Mucosa of stomach (tissue), 1 donor: Measurements from ENCODE around the gene LRRC40.
"Not testable (repeated sequence)": the region's sequence is repeated elsewhere in the genome, so short reads cannot be mapped to it uniquely, and the experiment has no call there.

ENCODE experiments used
- H3K27me3 ChIP-seq: one replicate; pipeline ENCODE4 v1.7.0; 2013; ENCODE audit warnings: mild to moderate bottlenecking, low read length; ENCODE audit not compliant: control insufficient read depth, insufficient read depth
- H3K36me3 ChIP-seq: one replicate; pipeline ENCODE4 v1.7.0; 2013; ENCODE audit warnings: low read length; ENCODE audit not compliant: control insufficient read depth, insufficient read depth
- H3K4me1 ChIP-seq: one replicate; pipeline ENCODE4 v1.7.0; 2013; ENCODE audit warnings: mild to moderate bottlenecking, low read length; ENCODE audit not compliant: control insufficient read depth, insufficient read depth
- H3K4me3 ChIP-seq: one replicate; pipeline ENCODE4 v1.7.0; 2013; ENCODE audit warnings: low read length
- H3K9ac ChIP-seq: one replicate; pipeline ENCODE4 v1.7.0; 2013; ENCODE audit warnings: mild to moderate bottlenecking, low read length, moderate library complexity
- H3K9me3 ChIP-seq: one replicate; pipeline ENCODE4 v1.7.0; 2013; ENCODE audit warnings: mild to moderate bottlenecking, low read length, moderate library complexity; ENCODE audit not compliant: control insufficient read depth
- donor health status: Pancreatic carcinoma.

LRRC40 gene

DNA sequence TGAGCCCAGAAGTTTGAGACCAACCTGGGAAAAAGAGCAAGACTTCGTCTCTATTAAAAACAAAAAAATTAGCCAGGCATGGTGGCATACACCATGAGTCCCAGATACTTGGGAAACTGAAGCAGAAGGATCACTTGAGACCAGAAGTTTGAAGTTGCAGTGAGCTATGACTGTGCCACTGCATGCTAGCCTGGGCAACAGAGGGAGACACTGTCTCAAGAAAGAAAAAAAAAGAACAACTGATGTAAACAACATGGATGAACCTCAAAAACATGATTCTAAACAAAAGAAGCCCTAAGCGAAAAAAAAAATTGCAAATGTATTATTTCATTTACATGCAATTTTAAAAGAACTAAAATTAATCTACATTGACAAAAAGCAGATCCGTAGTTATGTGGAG is 9.0 kb downstream of the LRRC40 start:
- no peaks in the 10 kb centered on the region for H3K36me3 ChIP-seq
- H3K4me1 ChIP-seq, result no peaks in the 10 kb centered on the region
- H3K27me3 ChIP-seq, result no peaks in the 10 kb centered on the region
- H3K4me3 ChIP-seq, result no peak overlapping the region
- H3K9me3 ChIP-seq, result no peaks in the 10 kb centered on the region
- no peak overlapping the region for H3K9ac ChIP-seq

DNA sequence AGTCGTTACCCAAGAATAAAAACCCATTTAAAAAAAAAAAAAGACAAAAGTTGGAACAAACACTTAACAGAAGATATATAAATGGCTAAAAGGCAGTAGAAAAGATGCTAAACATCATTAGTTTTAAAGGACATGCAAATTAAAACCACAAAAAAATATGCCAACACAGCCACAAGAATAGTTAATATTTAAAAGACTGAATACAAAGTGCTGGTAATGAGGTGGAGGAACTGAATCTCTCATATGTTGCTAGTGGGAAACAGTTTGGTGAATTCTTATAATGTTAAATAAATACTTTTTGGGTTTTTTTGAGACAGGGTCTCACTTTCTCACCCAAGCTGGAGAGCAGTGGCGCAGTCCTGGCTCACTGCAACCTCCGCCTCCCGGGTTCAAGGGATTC is 10.0 kb downstream of the LRRC40 start:
- Histone ChIP-seq H3K4me1 (no peaks in the 10 kb centered on the region), H3K4me3 (no peak overlapping the region), H3K27me3 (no peaks in the 10 kb centered on the region), H3K9ac (no peak overlapping the region), H3K9me3 (no peaks in the 10 kb centered on the region), H3K36me3 (no peaks in the 10 kb centered on the region)

DNA sequence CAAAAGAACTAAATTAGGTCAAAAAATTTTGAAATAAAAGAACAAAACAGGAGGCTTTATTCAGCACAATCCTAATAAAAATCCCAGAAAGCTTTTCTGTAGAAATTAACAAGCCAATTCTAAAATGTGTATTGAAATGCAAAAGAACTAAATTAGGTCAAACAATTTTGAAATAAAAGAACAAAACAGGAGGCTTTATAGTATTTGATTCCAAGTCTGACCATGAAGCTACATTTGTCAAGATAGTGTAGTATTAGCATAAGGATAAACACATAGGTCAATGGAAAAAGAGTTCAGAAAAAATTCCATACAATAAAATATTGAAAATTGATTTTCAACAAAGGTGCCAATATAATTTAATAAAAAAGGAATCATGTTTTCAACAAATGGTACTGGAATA is 10.8 kb downstream of the LRRC40 start:
- Histone ChIP-seq H3K4me3 (no peak overlapping the region), H3K36me3 (no peaks in the 10 kb centered on the region), H3K9ac (no peak overlapping the region), H3K9me3 (no peaks in the 10 kb centered on the region), H3K27me3 (no peaks in the 10 kb centered on the region), H3K4me1 (no peaks in the 10 kb centered on the region)

DNA sequence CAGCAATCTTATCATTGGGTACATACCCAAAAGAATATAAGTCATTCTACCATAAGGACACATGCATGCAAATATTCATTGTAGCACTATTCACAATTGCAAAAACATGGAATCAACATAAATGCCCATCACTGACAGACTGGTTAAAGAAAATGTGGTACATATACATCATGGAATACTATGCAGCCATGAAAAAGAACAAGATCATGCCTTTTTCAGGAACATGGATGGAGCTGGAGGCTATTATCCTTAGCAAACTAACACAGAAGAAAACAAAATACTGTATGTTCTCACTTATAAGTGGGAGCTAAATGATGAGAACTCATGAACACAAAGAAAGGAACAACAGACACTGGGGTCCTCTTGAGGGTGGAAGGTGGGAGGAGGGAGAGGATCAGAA is 12.9 kb downstream of the LRRC40 start:
- H3K4me3 ChIP-seq, H3K9me3 ChIP-seq, H3K9ac ChIP-seq, H3K4me1 ChIP-seq, H3K36me3 ChIP-seq, H3K27me3 ChIP-seq: not testable (repeated sequence)

DNA sequence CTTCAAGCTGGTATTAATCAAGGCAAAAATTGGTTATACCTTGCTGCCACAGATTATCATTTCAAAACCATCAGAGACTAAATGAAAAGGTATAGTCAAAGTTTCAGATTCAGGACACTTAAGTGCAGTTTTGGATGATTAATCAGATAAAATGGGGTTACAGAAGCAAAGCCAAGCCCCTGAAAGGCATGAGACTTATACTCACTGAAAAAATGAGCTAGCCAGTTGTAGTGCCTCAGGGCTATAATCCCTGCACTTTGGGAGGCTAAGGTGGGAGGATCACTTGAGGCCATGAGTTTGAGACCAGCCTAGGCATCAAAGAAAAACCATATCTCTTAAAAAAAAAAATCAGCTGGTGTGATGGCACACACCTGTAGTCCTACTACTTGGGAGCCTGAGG is 15.2 kb downstream of the LRRC40 start:
- Histone ChIP-seq H3K4me1 (no peaks in the 10 kb centered on the region), H3K9me3 (no peaks in the 10 kb centered on the region), H3K36me3 (no peaks in the 10 kb centered on the region), H3K4me3 (no peak overlapping the region), H3K27me3 (no peaks in the 10 kb centered on the region), H3K9ac (no peak overlapping the region)

DNA sequence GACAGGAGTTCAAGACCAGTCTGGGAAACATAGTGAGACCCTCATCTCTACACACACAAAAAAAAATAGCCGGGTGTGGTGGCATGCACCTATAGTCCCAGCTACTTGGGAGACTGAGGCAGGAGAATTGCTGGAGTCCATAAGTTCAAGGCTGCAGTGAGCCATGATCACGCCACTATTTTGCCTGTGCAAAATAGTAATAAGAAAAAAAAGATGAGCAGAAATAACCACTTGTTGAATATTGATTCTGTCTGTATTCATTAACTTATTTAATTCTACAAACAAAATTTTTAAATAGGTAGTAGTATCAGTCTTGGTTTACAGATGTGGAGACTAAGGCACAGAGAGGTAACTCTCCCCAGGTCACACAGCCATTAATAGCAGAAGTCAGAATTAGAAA is 16.9 kb downstream of the LRRC40 start:
- no peaks in the 10 kb centered on the region for H3K4me1 ChIP-seq
- H3K36me3 ChIP-seq, result no peaks in the 10 kb centered on the region
- no peak overlapping the region for H3K9ac ChIP-seq
- H3K27me3 ChIP-seq, result no peaks in the 10 kb centered on the region
- no peak overlapping the region for H3K4me3 ChIP-seq
- H3K9me3 ChIP-seq, result no peaks in the 10 kb centered on the region

DNA sequence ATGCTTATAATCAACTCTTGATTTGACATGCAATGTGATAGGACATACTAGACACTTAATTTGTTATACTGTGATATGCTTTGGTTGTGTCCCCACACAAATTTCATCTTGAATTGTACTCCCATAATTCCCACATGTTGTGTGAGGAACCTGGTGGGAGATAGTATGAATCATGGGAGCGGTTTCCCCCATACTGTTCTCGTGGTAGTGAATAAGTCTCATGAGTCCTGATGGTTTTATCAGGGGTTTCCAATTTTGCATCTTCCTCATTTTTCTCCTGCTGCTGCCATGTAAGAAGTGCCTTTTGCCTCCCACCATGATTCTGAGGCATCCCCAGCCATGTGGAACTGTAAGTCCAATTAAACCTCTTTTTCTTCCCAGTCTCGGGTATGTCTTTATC is 20.2 kb downstream of the LRRC40 start:
- not testable (repeated sequence) for H3K9ac ChIP-seq, H3K4me3 ChIP-seq, H3K4me1 ChIP-seq, H3K36me3 ChIP-seq, H3K9me3 ChIP-seq, H3K27me3 ChIP-seq

DNA sequence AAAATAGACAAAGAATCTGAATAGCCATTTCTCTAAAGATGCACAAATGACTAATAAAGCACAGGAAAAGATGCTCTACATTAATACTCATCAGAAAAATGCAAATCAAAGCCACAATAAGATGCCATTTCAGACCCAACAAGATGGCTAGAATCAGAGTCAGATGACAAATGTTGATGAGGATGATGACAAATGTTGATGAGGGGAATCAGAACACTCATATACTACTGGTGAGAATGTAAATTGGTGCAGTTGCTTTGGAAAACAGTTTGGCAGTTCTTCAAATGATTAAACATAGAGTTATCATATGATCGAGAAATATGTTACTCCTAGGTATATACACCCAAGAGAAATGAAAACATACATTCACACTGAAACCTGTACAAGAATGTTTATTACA is 33.9 kb downstream of the LRRC40 start:
- H3K36me3 ChIP-seq, result no peaks in the 10 kb centered on the region
- H3K9ac ChIP-seq, result no peak overlapping the region
- H3K4me3 ChIP-seq, result no peak overlapping the region
- H3K9me3 ChIP-seq, result no peaks in the 10 kb centered on the region
- no peaks in the 10 kb centered on the region for H3K27me3 ChIP-seq
- H3K4me1 ChIP-seq, result no peaks in the 10 kb centered on the region

DNA sequence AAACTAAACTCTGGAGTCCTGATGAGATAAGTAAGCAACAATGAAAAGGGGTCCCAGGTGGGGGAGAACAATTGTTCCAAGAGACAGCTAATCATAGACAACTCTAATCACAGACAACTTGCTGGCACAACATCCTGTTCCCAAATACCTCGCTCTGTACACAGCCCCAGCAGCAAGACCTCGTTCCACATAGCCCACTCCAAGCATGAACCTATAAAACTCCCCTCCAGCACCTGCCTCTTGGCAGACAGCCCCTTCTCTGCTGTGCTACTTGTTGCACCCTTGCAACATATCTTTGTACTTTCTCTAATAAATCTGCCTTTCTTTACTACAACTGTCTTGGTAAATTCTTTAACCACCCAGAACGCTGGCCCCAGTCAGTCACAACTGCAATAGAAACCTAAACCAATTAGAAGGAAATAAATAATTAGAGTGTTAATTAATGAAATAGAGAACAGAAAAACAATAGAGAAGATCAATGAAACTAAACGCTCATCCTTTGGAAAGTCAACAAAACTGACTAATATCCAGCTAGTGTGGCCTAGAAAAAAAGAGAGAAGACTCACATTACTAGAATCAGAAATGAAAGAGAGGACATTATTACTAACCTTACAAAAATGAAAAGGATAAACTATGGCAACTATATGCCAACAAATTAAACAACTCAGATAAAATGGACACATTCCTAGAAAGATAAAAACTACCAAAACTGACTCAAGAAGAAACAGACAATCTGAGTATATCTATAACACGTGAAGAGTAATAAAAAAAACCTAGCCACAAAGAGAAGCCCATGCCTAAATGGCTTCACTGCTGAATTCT is 36.1 kb downstream of the LRRC40 start:
- Histone ChIP-seq H3K36me3 (no peaks in the 10 kb centered on the region), H3K4me1 (no peaks in the 10 kb centered on the region), H3K9ac (no peak overlapping the region), H3K27me3 (no peaks in the 10 kb centered on the region), H3K4me3 (no peak overlapping the region), H3K9me3 (no peaks in the 10 kb centered on the region)

DNA sequence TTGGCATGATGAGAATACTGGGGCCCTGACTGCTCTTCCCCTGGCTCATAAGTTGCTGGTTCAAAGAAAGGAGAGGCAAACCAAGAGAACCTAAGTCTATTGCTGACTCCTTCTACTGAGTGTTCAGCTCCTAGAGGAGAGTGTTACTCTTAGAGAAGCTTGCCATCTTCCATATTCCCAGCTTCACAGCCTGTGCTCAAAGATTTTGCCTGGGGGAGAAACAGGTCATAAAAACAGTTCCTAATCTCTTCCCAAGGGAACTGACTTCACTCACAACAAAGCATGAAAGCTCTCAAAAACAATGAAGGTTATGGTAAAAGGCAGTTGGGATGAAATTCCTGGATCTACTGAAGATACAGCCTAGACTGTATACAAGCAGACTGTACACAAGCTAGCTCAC is 37.1 kb downstream of the LRRC40 start:
- H3K9me3 ChIP-seq, result no peaks in the 10 kb centered on the region
- H3K27me3 ChIP-seq, result no peaks in the 10 kb centered on the region
- H3K9ac ChIP-seq, result no peak overlapping the region
- no peaks in the 10 kb centered on the region for H3K4me1 ChIP-seq
- H3K4me3 ChIP-seq, result no peak overlapping the region
- H3K36me3 ChIP-seq, result no peaks in the 10 kb centered on the region

DNA sequence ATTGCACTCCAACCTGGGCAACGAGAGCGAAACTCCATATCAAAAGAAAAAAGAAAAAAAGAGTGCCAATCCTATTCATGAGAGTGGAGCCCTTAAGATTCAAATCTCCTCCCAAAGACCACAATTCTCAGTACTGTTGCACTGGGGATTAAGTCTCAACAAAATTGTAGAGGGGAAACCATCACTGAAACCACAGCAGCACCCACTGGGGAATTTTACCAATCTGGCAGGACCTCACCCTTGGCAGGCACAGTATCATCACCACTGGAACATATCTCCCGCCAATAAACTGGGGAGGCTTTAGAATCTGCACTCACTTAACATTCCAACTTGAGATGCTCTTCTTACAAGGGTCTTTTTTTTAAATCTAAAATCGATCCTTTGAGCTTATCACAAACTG is 41.0 kb downstream of the LRRC40 start:
- no peak overlapping the region for H3K9ac ChIP-seq
- H3K4me1 ChIP-seq, result no peaks in the 10 kb centered on the region
- no peaks in the 10 kb centered on the region for H3K27me3 ChIP-seq
- no peak overlapping the region for H3K4me3 ChIP-seq
- H3K9me3 ChIP-seq, result no peaks in the 10 kb centered on the region
- no peaks in the 10 kb centered on the region for H3K36me3 ChIP-seq

DNA sequence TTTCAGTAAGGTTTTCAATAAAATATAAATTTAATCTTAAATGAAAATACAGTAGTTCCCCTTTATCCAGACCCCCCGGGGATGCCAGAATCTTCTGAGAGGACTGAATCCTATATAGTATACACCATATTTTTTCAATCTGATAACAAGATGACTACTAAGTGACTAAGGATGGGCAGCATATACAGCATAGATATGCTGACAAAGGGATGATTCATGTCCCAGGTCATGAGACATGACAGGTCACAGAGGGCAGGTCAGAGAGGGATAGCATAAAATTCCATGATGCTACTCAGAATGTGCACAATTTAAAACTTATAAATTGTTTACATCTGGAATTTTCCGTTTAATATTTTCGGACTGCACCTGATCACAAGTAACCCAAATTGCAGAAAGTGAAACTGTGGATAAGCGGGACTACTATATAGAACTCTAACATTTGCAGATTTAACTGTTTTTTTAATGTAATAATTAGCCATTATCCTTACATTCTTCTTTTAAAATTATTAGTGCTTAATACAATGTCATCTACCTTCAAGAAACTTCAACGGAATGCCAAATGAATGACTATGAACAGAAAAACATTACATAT is 48.8 kb downstream of the LRRC40 start:
- Histone ChIP-seq H3K27me3 (no peaks in the 10 kb centered on the region), H3K9me3 (no peaks in the 10 kb centered on the region), H3K36me3 (no peaks in the 10 kb centered on the region), H3K4me1 (no peaks in the 10 kb centered on the region), H3K9ac (no peak overlapping the region), H3K4me3 (no peak overlapping the region)
